HCT116 (cell line): ENCODE measurements around the gene ADD2. TPM values are rescaled to one million over a fixed set of nuclear protein-coding genes. Genes with fewer than 3 reads are reported as not detected.

Experiments used
- ATAC-seq: fragments of 200-7000 bp; cut with Tn5 transposase; 2 replicates; pipeline ENCODE4 v1.9.1; 2020; ENCODE audit warnings: mild to moderate bottlenecking, moderate library complexity
- BruUV-seq: library from RNA; stranded (reverse); fragments of 400-500 nt; replicated peaks from 2 replicates; lab custom pipeline; 2021; lab: Mats Ljungman, UMichigan
- CTCF ChIA-PET: fragments of 300-600 bp; sonication (Branson Sonifier 250); formaldehyde crosslinking; loops from one replicate; lab custom pipeline; 2021; ENCODE audit warnings: antibody characterized with exemption; lab: Charles Lee
- POLR2A ChIA-PET: fragments of 300-600, 350-600 bp; sonication (Branson Sonifier 250); formaldehyde crosslinking; loops from one replicate; lab custom pipeline; 2021; ENCODE audit warnings: antibody characterized with exemption; lab: Charles Lee
- RAD21 ChIA-PET, 2 experiments: fragments of 300-600 bp; sonication (Branson Sonifier 250); formaldehyde crosslinking; loops; one replicate each; lab custom pipeline; 2023; ENCODE audit warnings: low total read pairs in 2 of 2; ENCODE audit not compliant: uncharacterized antibody in 2 of 2, unreplicated experiment in 2 of 2, low non-redundant PET in 1 of 2; lab: Charles Lee
- DNase-seq: peaks from one replicate; pipeline ENCODE4 v3.0.0-alpha.2; 2010; ENCODE audit warnings: low read depth, low spot score
- H2AFZ ChIP-seq: fragments of 200-600 bp; shearing (Covaris generic), sonication (generic); 2 replicates; pipeline ENCODE4 v1.6.1; 2017; ENCODE audit warnings: low read depth, mixed run types, mixed read lengths, antibody characterized with exemption, low read length; ENCODE audit not compliant: poor library complexity, severe bottlenecking
- H3K27ac ChIP-seq: 2 replicates; pipeline ENCODE4 v1.5.1; 2012; ENCODE audit warnings: low read depth, low read length
- H3K27me3 ChIP-seq: fragments of 200-600 bp; sonication (generic); 2 replicates; pipeline ENCODE4 v1.6.1; 2016; ENCODE audit warnings: mixed run types, low read length, mixed read lengths; ENCODE audit not compliant: insufficient read depth
- H3K36me3 ChIP-seq, 2 experiments: fragments of 200-500 bp in 1 of 2; fragments of 200-600 bp in 1 of 2; sonication (Bioruptor generic) in 1 of 2; sonication (generic) in 1 of 2; 2 replicates each; pipeline versions ENCODE4 v1.5.1 to v1.6.1; 2014 to 2016; ENCODE audit warnings: low read length in 2 of 2, inconsistent platforms in 1 of 2, mixed read lengths in 1 of 2, mixed run types in 1 of 2; ENCODE audit not compliant: insufficient read depth in 2 of 2, control insufficient read depth in 1 of 2
- H3K4me1 ChIP-seq, 2 experiments: fragments of 200-600 bp in 1 of 2; sonication (generic) in 1 of 2; 2 replicates each; pipeline versions ENCODE4 v1.5.1 to v1.6.1; 2012 to 2017; ENCODE audit warnings: low read length in 2 of 2, inconsistent platforms in 1 of 2, mild to moderate bottlenecking in 1 of 2, mixed read lengths in 1 of 2, mixed run types in 1 of 2, moderate library complexity in 1 of 2; ENCODE audit not compliant: insufficient read depth in 2 of 2, control insufficient read depth in 1 of 2
- H3K4me2 ChIP-seq: fragments of 200-600 bp; sonication (generic); 2 replicates; pipeline ENCODE4 v1.6.1; 2017; ENCODE audit warnings: mixed run types, low read length, mixed read lengths
- H3K4me3 ChIP-seq, 2 experiments: fragments of 200-600 bp in 1 of 2; sonication (generic) in 1 of 2; replicated peaks in 1 of 2; 2 replicates each; pipeline ENCODE4 v1.5.1; 2011 to 2016; ENCODE audit warnings: low read length in 2 of 2, control low read depth in 1 of 2, low read depth in 1 of 2, mild to moderate bottlenecking in 1 of 2, mixed read lengths in 1 of 2, mixed run types in 1 of 2
- H3K79me2 ChIP-seq: fragments of 200-600 bp; sonication (generic); 2 replicates; pipeline ENCODE4 v1.6.1; 2017; ENCODE audit warnings: mild to moderate bottlenecking, mixed run types, low read length, moderate library complexity, mixed read lengths; ENCODE audit not compliant: insufficient read depth
- H3K9ac ChIP-seq: fragments of 200-600 bp; sonication (generic); 2 replicates; pipeline ENCODE4 v1.6.1; 2016; ENCODE audit warnings: low read length, mixed read lengths
- H3K9me2 ChIP-seq: fragments of 200-600 bp; sonication (generic), shearing (Covaris generic); 2 replicates; pipeline ENCODE4 v1.6.1; 2017; ENCODE audit warnings: mixed run types, mild to moderate bottlenecking, moderate library complexity; ENCODE audit not compliant: insufficient read depth
- H3K9me3 ChIP-seq, 2 experiments: fragments of 200-500 bp in 1 of 2; fragments of 200-600 bp in 1 of 2; sonication (Bioruptor generic) in 1 of 2; sonication (generic) in 1 of 2; 2 replicates each; pipeline ENCODE4 v1.6.1; 2014 to 2017; ENCODE audit warnings: low read length in 2 of 2, mixed read lengths in 2 of 2, inconsistent platforms in 1 of 2, low read depth in 1 of 2, mild to moderate bottlenecking in 1 of 2, mixed run types in 1 of 2, moderate library complexity in 1 of 2; ENCODE audit not compliant: control insufficient read depth in 1 of 2, insufficient read depth in 1 of 2
- H4K20me1 ChIP-seq: fragments of 200-600 bp; sonication (generic), shearing (Covaris generic); 2 replicates; pipeline ENCODE4 v1.6.1; 2017; ENCODE audit warnings: mixed run types, mild to moderate bottlenecking, moderate library complexity; ENCODE audit not compliant: insufficient read depth
- CEBPB ChIP-seq: IDR thresholded peaks from 2 replicates; pipeline ENCODE4 v1.6.1; 2012; ENCODE audit warnings: low read depth
- CTCF ChIP-seq, 3 experiments: fragments of 200-600 bp in 1 of 3; sonication (generic) in 1 of 3; IDR thresholded peaks in 2 of 3; conservative IDR thresholded peaks in 1 of 3; 2 replicates each; pipeline ENCODE4 v1.5.1; 2012 to 2017; ENCODE audit warnings: low read depth in 2 of 3, low read length in 2 of 3, antibody characterized with exemption in 1 of 3, borderline replicate concordance in 1 of 3, control low read depth in 1 of 3, mild to moderate bottlenecking in 1 of 3, mixed read lengths in 1 of 3, mixed run types in 1 of 3, moderate library complexity in 1 of 3; ENCODE audit not compliant: insufficient read depth in 1 of 3
- EGR1 ChIP-seq: IDR thresholded peaks from 2 replicates; pipeline ENCODE4 v1.6.1; 2012; ENCODE audit warnings: low read depth
- EZH2 ChIP-seq: fragments of 200-600 bp; sonication (generic); IDR thresholded peaks from 2 replicates; pipeline ENCODE4 v1.6.1; 2017; ENCODE audit warnings: antibody characterized with exemption, mixed run types
- JUND ChIP-seq: IDR thresholded peaks from 2 replicates; pipeline ENCODE4 v1.6.1; 2012
- POLR2AphosphoS5 ChIP-seq: IDR thresholded peaks from 2 replicates; pipeline ENCODE4 v1.6.1; 2011; ENCODE audit warnings: mild to moderate bottlenecking, low read depth, low read length, moderate library complexity
- SRF ChIP-seq: IDR thresholded peaks from 2 replicates; pipeline ENCODE4 v1.6.1; 2012; ENCODE audit warnings: low read depth
- TCF7L2 ChIP-seq: IDR thresholded peaks from 2 replicates; pipeline ENCODE4 v1.7.0; 2011; ENCODE audit warnings: borderline replicate concordance, inconsistent platforms; ENCODE audit not compliant: insufficient read depth, insufficient read length; ENCODE audit errors: extremely low read depth
- YY1 ChIP-seq: IDR thresholded peaks from 2 replicates; pipeline ENCODE4 v1.6.1; 2011; ENCODE audit warnings: low read length, low read depth, moderate library complexity, mild to moderate bottlenecking; ENCODE audit not compliant: insufficient replicate concordance; ENCODE audit errors: extremely low read depth
- ZFX ChIP-seq: fragments of 450-650 bp; IDR thresholded peaks from 2 replicates; pipeline ENCODE4 v1.6.1; 2017
- intact Hi-C: fragments of 100-400 bp; cut with micrococcal nuclease; formaldehyde crosslinking; loops from 2 replicates; pipeline ENCODE4 v1.10.0; 2022
- total RNA-seq: library from RNA; stranded (reverse); gene quantifications from one replicate; pipeline ENCODE4 v1.2.1, GENCODE V29; 2021; ENCODE audit not compliant: unreplicated experiment

Gene ADD2
- total RNA-seq, 1 experiment from 2014 or later: 0.15 TPM

GRCh38 chr2:70807828-70808118 lies 39.8 kb upstream of the ADD2 start:
- no peak overlapping the region for H3K9ac ChIP-seq
- H3K79me2 ChIP-seq: no peaks in the 10 kb centered on the region
- BruUV-seq: no TSS peak
- ChIA-PET RAD21 (no interaction called here), POLR2A (no interaction called here), CTCF (no interaction called here)
- H3K36me3 ChIP-seq: no peaks in the 10 kb centered on the region
- no peaks in the 10 kb centered on the region for H3K27me3 ChIP-seq
- H3K4me3 ChIP-seq: no peak overlapping the region
- intact Hi-C loops: no loop called here
- no peak overlapping the region for H3K4me2 ChIP-seq
- TF ChIP-seq ZFX (no peak), CTCF (IDR thresholded peaks at IDR 0.05 in 2 of 3, conservative IDR thresholded peaks at IDR 0.05 in 1 of 3; ENCODE audit: borderline replicate concordance in 1 of 3, insufficient read depth in 1 of 3, low read depth in 2 of 3, low read length in 2 of 3) (no peak), TCF7L2 (no peak), YY1 (no peak), EZH2 (no peak), JUND (no peak), SRF (no peak)
- TF ChIP-seq, all 23 proteins: peak for 0
- no peaks in the 10 kb centered on the region for H4K20me1 ChIP-seq
- DNase-seq (no peak), ATAC-seq (no peak)
- no peaks in the 10 kb centered on the region for H3K4me1 ChIP-seq
- H3K9me2 ChIP-seq: no peaks in the 10 kb centered on the region
- H3K9me3 ChIP-seq: no peaks in the 10 kb centered on the region
- H3K27ac ChIP-seq: no peak overlapping the region
- no peak overlapping the region for H2AFZ ChIP-seq

- Histone ChIP-seq H3K27ac (no peak overlapping the region), H3K27me3 (no peaks in the 10 kb centered on the region), H4K20me1 (no peaks in the 10 kb centered on the region), H2AFZ (no peak overlapping the region), H3K4me2 (no peak overlapping the region), H3K36me3 (no peaks in the 10 kb centered on the region), H3K79me2 (no peaks in the 10 kb centered on the region), H3K4me3 (no peak overlapping the region), H3K9me2 (no peaks in the 10 kb centered on the region), H3K9ac (no peak overlapping the region), H3K4me1 (no peaks in the 10 kb centered on the region), H3K9me3 (no peaks in the 10 kb centered on the region)
- no TSS peak for BruUV-seq
- ATAC-seq: no peak
- TF ChIP-seq EGR1 (no peak), JUND (no peak), TCF7L2 (no peak), CEBPB (no peak), POLR2AphosphoS5 (no peak), CTCF (IDR thresholded peaks at IDR 0.05 in 2 of 3, conservative IDR thresholded peaks at IDR 0.05 in 1 of 3; ENCODE audit: borderline replicate concordance in 1 of 3, insufficient read depth in 1 of 3, low read depth in 2 of 3, low read length in 2 of 3) (no peak)
- ChIA-PET CTCF (no interaction called here), RAD21 (no interaction called here), POLR2A (no interaction called here)
- no peak for DNase-seq
- intact Hi-C loops: no loop called here
Measured at GRCh38 chr2:70807102-70807827, 39.3 kb upstream of the ADD2 start.
